ENCODE measurements around the gene FRMD4B.
"Not testable (repeated sequence)": the region's sequence is repeated elsewhere in the genome, so short reads cannot be mapped to it uniquely, and the experiment has no call there.

FRMD4B gene

GRCh38 chr3:69277403-69277802 lies 108.5 kb downstream of the FRMD4B start:
- not testable (repeated sequence) for DNase-seq

GRCh38 chr3:69276884-69277283 lies 109.0 kb downstream of the FRMD4B start:
- DNase-seq, result no peak

DNA sequence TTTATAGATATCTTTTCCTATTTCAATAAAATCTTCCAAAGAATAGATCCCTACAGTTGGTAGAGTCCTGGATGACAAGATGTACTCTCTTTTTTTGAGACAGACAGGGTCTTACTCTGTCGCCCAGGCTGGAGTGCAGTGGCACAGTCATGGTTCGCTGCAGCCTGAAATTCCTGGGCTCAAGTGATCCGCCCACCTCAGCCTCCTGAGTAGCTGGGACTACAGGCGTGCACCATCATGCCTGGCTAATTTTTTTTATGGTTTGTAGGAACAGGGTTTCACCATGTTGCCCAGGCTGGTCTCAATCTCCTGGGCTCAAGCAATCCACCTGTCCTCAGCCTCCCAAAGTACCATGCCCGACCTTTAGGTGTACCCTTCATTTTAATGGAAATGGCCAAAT lies 109.7 kb downstream of the FRMD4B start:
- DNase-seq, result not testable (repeated sequence)

DNA sequence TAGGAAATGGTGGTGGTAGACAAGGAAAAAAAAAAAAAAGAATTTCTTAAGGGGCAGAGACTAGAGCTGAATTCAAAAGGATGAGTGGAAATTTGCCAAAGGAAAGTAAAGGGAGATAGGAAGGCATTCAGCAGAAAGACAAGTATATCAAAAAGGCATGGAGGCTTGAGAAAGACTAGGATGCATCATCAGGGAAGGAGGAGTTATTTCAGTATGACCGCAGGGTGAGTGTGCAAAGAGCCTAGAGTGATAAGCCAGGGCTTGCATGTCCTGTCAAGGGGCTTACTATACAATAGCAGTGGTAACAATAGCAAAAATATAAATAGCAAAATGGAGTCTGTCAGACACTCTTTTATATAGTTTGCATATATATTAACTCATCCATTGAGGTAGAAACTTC lies 112.0 kb downstream of the FRMD4B start:
- no peak for DNase-seq

GRCh38 chr3:69272556-69272955 lies 113.3 kb downstream of the FRMD4B start:
- DNase-seq, result no peak

GRCh38 chr3:69271098-69271497 lies 114.8 kb downstream of the FRMD4B start:
- DNase-seq, result no peak

DNA sequence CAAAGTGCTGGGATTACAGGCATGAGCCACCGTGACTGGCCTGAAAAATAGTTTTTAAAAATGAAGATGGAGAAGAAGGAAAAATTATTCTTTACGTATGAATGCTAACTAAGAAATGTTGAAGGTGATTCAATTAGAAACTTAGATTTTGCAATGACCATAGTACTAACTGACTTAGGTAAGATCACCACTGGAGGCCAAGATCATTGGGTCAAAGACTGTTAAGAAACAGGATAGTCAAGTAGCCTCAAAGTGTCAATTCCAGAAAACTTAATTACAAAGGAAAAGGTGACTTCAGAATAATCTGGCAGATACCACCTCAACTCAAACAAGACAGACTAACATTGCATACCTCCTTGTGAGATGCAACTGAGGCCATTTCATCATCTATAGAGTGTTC lies 119.3 kb downstream of the FRMD4B start:
- DNase-seq, result no peak

GRCh38 chr3:69266071-69266470 lies 119.8 kb downstream of the FRMD4B start:
- not testable (repeated sequence) for DNase-seq

DNA sequence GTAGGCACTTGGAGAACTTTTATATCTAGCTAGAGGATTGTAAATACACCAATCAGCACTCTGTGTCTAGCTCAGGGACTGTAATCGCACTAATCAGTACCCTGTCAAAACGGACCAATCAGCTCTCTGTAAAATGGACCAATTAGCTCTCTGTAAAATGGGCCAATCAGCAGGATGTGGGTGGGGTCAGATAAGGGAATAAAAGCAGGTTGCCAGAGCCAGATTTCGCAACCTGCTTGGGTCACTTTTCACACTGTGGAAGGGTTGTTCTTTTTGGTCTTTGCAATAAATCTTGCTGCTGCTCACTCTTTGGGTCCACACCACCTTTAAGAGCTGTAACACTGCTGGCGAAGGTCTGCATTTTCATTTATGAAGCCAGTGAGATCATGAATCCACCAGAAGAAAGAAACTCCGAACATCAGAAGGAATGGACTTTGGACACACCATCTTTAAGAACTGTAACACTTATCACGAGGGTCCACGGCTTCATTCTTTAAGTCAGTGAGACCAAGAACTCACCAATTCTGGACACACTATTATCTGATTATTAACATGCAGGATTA lies 125.0 kb downstream of the FRMD4B start:
- not testable (repeated sequence) for DNase-seq

DNA sequence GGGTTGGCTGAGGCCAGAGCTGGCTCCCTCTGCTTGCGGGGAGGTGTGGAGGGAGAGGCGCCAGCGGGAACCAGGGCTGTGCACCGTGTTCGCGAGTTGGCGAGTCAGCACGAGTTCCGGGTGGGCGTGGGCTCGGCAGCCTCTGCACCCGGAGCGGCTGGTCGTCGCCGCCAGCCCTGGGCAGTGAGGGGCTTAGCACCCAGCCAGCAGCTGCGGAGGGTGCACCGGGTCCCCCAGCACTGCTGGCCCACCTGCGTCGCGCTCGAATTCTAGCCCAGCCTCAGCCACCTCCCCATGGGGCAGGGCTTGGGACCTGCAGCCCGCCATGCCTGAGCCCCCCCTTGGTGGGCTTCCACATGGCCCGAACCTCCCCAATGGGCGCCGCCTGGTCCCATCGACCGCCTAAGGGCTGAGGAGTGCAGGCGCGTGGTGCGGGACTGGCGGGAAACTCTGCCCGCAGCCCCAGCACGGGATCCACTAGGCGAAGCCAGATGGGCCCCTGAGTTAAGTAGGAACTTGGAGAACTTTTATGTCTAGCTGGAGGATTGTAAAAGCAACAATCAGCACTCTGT lies 125.6 kb downstream of the FRMD4B start:
- DNase-seq, result no peak

DNA sequence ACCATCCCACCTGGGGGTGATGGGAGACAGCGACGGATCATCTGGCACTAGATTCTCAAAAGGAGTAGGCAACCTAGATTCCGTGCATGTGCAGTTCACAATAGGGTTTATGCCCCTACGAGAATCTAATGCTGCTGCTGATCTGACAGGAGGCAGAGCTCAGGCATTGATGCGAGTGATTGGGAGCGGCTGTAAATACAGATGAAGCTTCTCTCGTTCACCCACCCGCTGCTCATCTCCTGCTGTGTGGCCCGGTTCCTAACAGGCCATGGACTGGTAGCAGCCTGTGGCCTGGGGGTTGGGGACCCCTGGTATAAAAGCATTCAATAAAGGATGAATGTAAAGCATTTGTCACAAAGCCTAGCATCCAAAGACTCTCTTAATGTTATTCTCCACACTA lies 126.8 kb downstream of the FRMD4B start:
- no peak for DNase-seq

DNA sequence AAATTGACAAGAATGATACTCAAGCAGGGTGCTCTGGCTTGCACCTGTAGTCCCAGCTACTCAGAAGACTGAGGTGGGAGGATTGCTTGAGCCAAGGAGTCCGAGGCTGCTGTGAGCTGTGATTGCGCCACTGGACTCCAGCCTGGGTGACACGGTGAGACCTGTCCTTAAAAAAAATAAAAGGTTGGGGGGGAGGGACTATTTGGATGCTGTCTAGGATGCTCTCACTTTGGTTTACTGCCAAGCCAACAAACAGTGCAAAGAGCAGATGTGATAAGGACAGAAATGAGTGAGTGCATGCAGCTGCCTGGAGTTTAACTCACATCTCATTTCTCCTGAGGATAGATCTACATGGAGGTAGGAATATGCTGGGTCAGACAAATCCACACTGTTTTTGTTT lies 130.0 kb downstream of the FRMD4B start:
- DNase-seq, result no peak

DNA sequence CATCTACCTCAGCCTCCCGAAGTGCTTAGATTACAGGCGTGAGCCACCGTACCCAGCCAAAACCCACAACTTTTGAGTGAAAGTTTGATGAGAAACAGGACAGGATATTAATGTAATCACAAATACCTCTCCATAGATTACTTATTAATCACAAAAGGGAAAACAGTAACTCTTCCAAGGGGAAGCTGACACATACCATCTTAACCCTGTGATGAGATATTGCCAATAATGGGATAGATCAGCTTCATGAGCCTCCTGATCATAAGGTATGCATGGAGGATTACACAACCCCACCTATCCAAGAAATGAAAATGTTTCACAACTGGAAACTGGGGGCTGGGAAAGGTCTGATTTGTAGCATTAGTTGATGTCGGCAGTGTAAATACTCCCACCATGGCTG lies 131.5 kb downstream of the FRMD4B start:
- no peak for DNase-seq

- DNase-seq, result no peak
Measured at GRCh38 chr3:69252631-69253030, 133.3 kb downstream of the FRMD4B start.

DNA sequence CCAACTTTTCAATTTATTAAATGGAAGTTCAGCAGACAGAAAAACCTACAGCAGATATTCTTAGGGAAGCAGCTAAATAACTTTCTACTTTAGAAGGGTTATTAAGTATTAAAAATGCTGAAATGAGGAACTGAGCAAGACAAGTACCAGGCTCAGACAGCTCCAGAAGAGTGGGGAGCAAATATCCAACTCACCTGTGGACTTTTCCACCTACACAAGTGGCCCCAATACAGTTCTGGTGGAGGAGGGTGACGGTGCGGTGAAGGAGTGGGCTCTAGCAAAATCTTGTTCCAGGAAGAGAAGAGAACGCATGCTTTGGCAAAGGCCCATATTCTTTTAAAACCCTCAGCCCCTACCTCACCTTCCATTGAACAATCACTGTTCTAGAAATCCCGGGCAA lies 133.7 kb downstream of the FRMD4B start:
- no peak for DNase-seq

DNA sequence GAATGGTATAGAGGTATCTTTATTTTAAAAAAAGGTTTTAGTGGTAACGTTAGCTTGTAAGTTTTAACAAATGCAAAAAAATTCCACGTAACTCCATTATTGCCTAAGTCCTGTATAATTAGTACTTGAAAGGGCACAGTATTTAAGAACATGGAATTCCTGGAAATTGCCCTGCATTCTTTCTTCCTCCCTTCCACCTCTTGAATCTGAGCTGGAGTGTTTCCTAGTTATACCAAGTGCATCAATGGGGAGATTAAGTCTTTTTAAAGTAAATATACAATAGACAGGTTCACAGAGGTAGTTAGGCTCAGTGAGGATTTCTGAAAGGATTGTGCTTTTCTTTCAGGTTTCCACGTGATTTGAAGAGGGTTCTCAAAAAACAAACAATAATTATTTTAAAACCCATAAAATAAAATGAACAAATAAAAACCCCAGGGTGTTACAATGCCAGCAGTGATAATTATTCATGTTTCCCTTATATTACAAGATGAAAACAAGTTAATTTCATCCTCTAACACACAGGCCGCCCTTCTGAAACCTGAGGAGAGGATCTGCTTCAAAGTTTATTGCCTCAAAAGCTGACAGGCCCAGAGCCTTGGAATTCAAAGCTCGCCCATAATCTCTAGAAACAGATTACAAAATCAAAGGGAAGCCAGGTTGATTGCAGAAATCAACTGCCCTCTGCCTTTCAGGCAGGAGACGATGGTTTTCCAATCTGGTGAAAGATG lies 134.6 kb downstream of the FRMD4B start:
- DNase-seq, result no peak

- DNase-seq, result peak; percentile 87
Measured at GRCh38 chr3:69250014-69250413, 135.9 kb downstream of the FRMD4B start.

- peak; percentile 32 for DNase-seq
Measured at GRCh38 chr3:69249001-69249400, 136.9 kb downstream of the FRMD4B start.

GRCh38 chr3:69248436-69248835 lies 137.5 kb downstream of the FRMD4B start:
- peak; percentile 91 for DNase-seq

DNA sequence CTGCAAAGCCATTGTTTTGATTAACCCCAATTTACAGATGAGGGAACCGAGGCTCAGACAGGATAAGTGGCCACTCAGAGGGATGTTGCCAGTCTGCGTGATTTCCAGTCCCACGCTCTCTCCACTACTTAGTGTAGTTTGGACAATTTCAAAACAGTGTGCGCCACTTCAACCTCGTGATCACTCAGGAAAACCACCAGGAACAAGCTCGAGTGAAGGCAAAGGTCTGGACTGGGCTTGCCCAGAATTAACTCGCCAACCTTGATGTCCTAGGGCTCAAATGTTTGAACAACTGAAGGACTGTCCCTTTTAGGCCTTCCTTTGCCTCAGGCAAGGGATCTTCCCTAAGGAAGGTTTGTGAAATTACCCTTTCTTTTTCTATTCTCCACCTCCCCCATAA lies 139.3 kb downstream of the FRMD4B start:
- DNase-seq, result no peak

- DNase-seq, result no peak
Measured at GRCh38 chr3:69244039-69244438, 141.8 kb downstream of the FRMD4B start.

DNA sequence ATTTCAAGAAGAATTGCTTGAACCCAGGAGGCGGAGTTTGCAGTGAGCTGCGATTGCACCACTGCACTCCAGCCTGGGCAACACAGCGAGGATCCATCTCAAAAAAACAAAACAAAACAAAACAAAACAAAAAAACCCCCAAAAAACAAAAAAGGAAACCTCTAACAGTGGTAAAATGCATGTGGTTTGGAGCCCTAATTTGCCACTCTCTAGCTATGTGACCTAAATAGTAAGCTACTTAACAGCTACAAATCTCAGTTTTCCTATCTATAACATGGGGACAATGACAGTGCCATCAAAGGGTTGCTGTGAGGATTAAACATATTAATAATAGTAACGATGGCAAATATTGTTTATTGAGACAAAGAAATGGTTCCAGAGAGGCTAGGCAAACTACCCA lies 144.1 kb downstream of the FRMD4B start:
- no peak for DNase-seq

- peak; percentile 34 for DNase-seq
Measured at GRCh38 chr3:69240651-69241568, 145.0 kb downstream of the FRMD4B start.

DNA sequence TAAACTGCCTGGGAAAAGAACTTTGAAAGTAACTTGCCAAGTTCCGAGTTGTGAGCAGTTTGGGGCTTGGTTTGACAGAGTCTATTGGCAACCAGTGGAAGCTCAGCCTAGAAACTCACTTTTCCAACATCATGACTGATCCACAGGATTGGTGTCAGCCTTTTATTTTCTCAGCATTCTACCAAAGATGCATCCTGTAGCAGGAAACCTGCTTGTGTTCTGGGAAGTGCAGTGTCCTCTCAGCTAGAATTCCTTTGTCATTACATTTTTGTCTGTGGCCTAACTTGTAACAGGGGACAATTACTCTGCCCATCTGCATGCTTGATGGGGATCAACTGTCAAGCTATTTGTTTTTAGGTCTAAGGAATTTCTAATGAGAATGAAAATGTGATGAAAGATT lies 146.8 kb downstream of the FRMD4B start:
- no peak for DNase-seq
